HEK293 (cell line): ENCODE data around the gene SLC38A7.

ENCODE experiments used
- GLI2 ChIP-seq: fragments of 450-650 bp; formaldehyde crosslinking; IDR thresholded peaks from 2 replicates; pipeline ENCODE4; 2017; ENCODE audit warnings: missing biosample characterization, missing genetic modification characterization, low read depth, borderline replicate concordance
- GLI4 ChIP-seq: fragments of 450-650 bp; formaldehyde crosslinking; IDR thresholded peaks from 2 replicates; pipeline ENCODE4 v1.5.1; 2016; ENCODE audit warnings: missing biosample characterization, missing genetic modification characterization
- GLIS1 ChIP-seq: fragments of 450-650 bp; formaldehyde crosslinking; IDR thresholded peaks from 2 replicates; pipeline ENCODE4 v1.5.1; 2016; ENCODE audit warnings: missing biosample characterization, missing genetic modification characterization
- HOXA7 ChIP-seq: sonication (generic); formaldehyde crosslinking; IDR thresholded peaks from 2 replicates; pipeline ENCODE4 v1.8.1; 2022; ENCODE audit warnings: missing genetic modification reagents, borderline replicate concordance
- KLF8 ChIP-seq: fragments of 450-650 bp; formaldehyde crosslinking; IDR thresholded peaks from 2 replicates; pipeline ENCODE4 v1.5.1; 2016; ENCODE audit warnings: missing biosample characterization, missing genetic modification characterization
- PRDM1 ChIP-seq: fragments of 450-650 bp; formaldehyde crosslinking; IDR thresholded peaks from 2 replicates; pipeline ENCODE4; 2016; ENCODE audit warnings: missing biosample characterization, missing genetic modification characterization
- PRDM10 ChIP-seq: fragments of 450-650 bp; formaldehyde crosslinking; IDR thresholded peaks from 2 replicates; pipeline ENCODE4 v1.5.1; 2016; ENCODE audit warnings: missing biosample characterization, missing genetic modification characterization
- SCRT2 ChIP-seq: fragments of 450-650 bp; formaldehyde crosslinking; IDR thresholded peaks from 2 replicates; pipeline ENCODE4 v1.5.1; 2016; ENCODE audit warnings: missing biosample characterization, missing genetic modification characterization
- TCF7L2 ChIP-seq: IDR thresholded peaks from 2 replicates; pipeline ENCODE4 v1.6.1; 2011; ENCODE audit warnings: low read depth, mild to moderate bottlenecking, inconsistent platforms, low read length, moderate library complexity, borderline replicate concordance
- TRIM28 ChIP-seq: IDR thresholded peaks from 2 replicates; pipeline ENCODE4 v1.6.1; 2011; ENCODE audit warnings: low read length, control low read depth, borderline replicate concordance
- YY2 ChIP-seq: fragments of 450-650 bp; formaldehyde crosslinking; IDR thresholded peaks from 2 replicates; pipeline ENCODE4 v1.5.1; 2016; ENCODE audit warnings: missing biosample characterization, missing genetic modification characterization
- ZBTB8A ChIP-seq: fragments of 450-650 bp; formaldehyde crosslinking; IDR thresholded peaks from 2 replicates; pipeline ENCODE4 v1.5.1; 2016; ENCODE audit warnings: missing biosample characterization, missing genetic modification characterization
- ZFHX2 ChIP-seq: fragments of 450-650 bp; formaldehyde crosslinking; conservative IDR thresholded peaks from 2 replicates; pipeline ENCODE4 v1.5.1; 2016; ENCODE audit warnings: missing biosample characterization, missing genetic modification characterization
- ZFP3 ChIP-seq: fragments of 450-650 bp; formaldehyde crosslinking; IDR thresholded peaks from 2 replicates; pipeline ENCODE4 v1.5.1; 2016; ENCODE audit warnings: low read depth, missing biosample characterization, missing genetic modification characterization
- ZFP37 ChIP-seq: fragments of 450-650 bp; formaldehyde crosslinking; IDR thresholded peaks from 2 replicates; pipeline ENCODE4 v1.5.1; 2016; ENCODE audit warnings: missing biosample characterization, missing genetic modification characterization
- ZFP69B ChIP-seq: fragments of 450-650 bp; formaldehyde crosslinking; IDR thresholded peaks from 2 replicates; pipeline ENCODE4 v1.5.1; 2016; ENCODE audit warnings: missing biosample characterization, missing genetic modification characterization
- ZNF133 ChIP-seq: fragments of 450-650 bp; formaldehyde crosslinking; IDR thresholded peaks from 2 replicates; pipeline ENCODE4 v1.5.1; 2016; ENCODE audit warnings: missing biosample characterization, missing genetic modification characterization
- ZNF140 ChIP-seq: fragments of 450-650 bp; formaldehyde crosslinking; IDR thresholded peaks from 2 replicates; pipeline ENCODE4 v1.5.1; 2016; ENCODE audit warnings: missing biosample characterization, missing genetic modification characterization
- ZNF175 ChIP-seq: fragments of 450-650 bp; formaldehyde crosslinking; IDR thresholded peaks from 2 replicates; pipeline ENCODE4 v1.5.1; 2016; ENCODE audit warnings: missing biosample characterization, missing genetic modification characterization
- ZNF211 ChIP-seq: fragments of 450-650 bp; formaldehyde crosslinking; IDR thresholded peaks from 2 replicates; pipeline ENCODE4 v1.5.1; 2016; ENCODE audit warnings: low read depth, missing biosample characterization, missing genetic modification characterization
- ZNF362 ChIP-seq: fragments of 450-650 bp; formaldehyde crosslinking; IDR thresholded peaks from 2 replicates; pipeline ENCODE4 v1.5.1; 2016; ENCODE audit warnings: missing biosample characterization, missing genetic modification characterization
- ZNF549 ChIP-seq: fragments of 450-650 bp; IDR thresholded peaks from 2 replicates; pipeline ENCODE4 v1.5.1; 2018; ENCODE audit warnings: missing biosample characterization, missing genetic modification characterization, mild to moderate bottlenecking, inconsistent platforms, moderate library complexity
- ZNF600 ChIP-seq: fragments of 450-650 bp; formaldehyde crosslinking; IDR thresholded peaks from 2 replicates; pipeline ENCODE4 v1.5.1; 2016; ENCODE audit warnings: missing biosample characterization, missing genetic modification characterization
- ZNF623 ChIP-seq: fragments of 450-650 bp; formaldehyde crosslinking; IDR thresholded peaks from 2 replicates; pipeline ENCODE4 v1.5.1; 2016; ENCODE audit warnings: missing biosample characterization, missing genetic modification characterization
- ZNF626 ChIP-seq: fragments of 450-650 bp; sonication (Bioruptor Pico); formaldehyde crosslinking; IDR thresholded peaks from 2 replicates; pipeline ENCODE4 v1.5.1; 2018; ENCODE audit warnings: missing biosample characterization, missing genetic modification characterization, inconsistent platforms
- ZNF629 ChIP-seq: fragments of 450-650 bp; formaldehyde crosslinking; IDR thresholded peaks from 2 replicates; pipeline ENCODE4 v1.5.1; 2017; ENCODE audit warnings: missing biosample characterization, missing genetic modification characterization
- ZNF654 ChIP-seq: fragments of 450-650 bp; formaldehyde crosslinking; IDR thresholded peaks from 2 replicates; pipeline ENCODE4 v1.5.1; 2016; ENCODE audit warnings: low read depth, missing biosample characterization, missing genetic modification characterization
- ZNF830 ChIP-seq: fragments of 450-650 bp; IDR thresholded peaks from 2 replicates; pipeline ENCODE4 v1.5.0; 2018; ENCODE audit warnings: missing biosample characterization, missing genetic modification characterization, low read depth, mild to moderate bottlenecking, moderate library complexity
- ZSCAN30 ChIP-seq: fragments of 450-650 bp; IDR thresholded peaks from 2 replicates; pipeline ENCODE4 v1.5.1; 2018; ENCODE audit warnings: missing biosample characterization, mild to moderate bottlenecking, missing genetic modification characterization, moderate library complexity
- TF ChIP-seq, protein P1 (sequence below): fragments of 450-650 bp; formaldehyde crosslinking; optimal IDR thresholded peaks from 2 replicates; pipeline ENCODE3; 2016; ENCODE audit warnings: missing biosample characterization, mild to moderate bottlenecking, missing genetic modification characterization
- TF ChIP-seq, protein P2 (sequence below): fragments of 450-650 bp; formaldehyde crosslinking; IDR thresholded peaks from 2 replicates; pipeline ENCODE4 v1.5.1; 2016; ENCODE audit warnings: missing biosample characterization, missing genetic modification characterization
- TF ChIP-seq, protein P3 (sequence below): fragments of 450-650 bp; formaldehyde crosslinking; IDR thresholded peaks from 2 replicates; pipeline ENCODE4 v1.5.1; 2017; ENCODE audit warnings: missing biosample characterization, mild to moderate bottlenecking, missing genetic modification characterization, moderate library complexity

SLC38A7 gene

GRCh38 chr16:58733671-58734458 lies 49.3 kb upstream of the SLC38A7 start, which contains the start of gene GOT2 (continued):
- TF ChIP-seq ZNF629 (tag by site-specific recombination), result peak; percentile 56; the same call in 1 of the 2 replicates
- no peak for TF ChIP-seq ZNF362 (tag by site-specific recombination)
- peak; percentile 49 for TF ChIP-seq ZNF623 (tag by site-specific recombination)
- peak; percentile 65 for TF ChIP-seq ZFHX2 (tag by site-specific recombination)
- TF ChIP-seq GLI4, result 0 out of 2 replicates have a peak, but pooled peaks have one; percentile 24
- TF ChIP-seq KLF8 (tag by site-specific recombination), result peak; percentile 40; the same call in 1 of the 2 replicates
- TF ChIP-seq, protein P1, sequence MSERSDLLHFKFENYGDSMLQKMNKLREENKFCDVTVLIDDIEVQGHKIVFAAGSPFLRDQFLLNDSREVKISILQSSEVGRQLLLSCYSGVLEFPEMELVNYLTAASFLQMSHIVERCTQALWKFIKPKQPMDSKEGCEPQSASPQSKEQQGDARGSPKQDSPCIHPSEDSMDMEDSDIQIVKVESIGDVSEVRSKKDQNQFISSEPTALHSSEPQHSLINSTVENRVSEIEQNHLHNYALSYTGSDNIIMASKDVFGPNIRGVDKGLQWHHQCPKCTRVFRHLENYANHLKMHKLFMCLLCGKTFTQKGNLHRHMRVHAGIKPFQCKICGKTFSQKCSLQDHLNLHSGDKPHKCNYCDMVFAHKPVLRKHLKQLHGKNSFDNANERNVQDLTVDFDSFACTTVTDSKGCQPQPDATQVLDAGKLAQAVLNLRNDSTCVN (tag by site-specific recombination), result peak; percentile 42
- TF ChIP-seq ZNF211 (tag by site-specific recombination), result no peak
- peak; percentile 32; the same call in 1 of the 2 replicates for TF ChIP-seq TRIM28
- TF ChIP-seq ZNF830 (tag by site-specific recombination), result no peak
- TF ChIP-seq HOXA7 (CRISPR knock-in tag), result 0 out of 2 replicates have a peak, but pooled peaks have one; percentile 38
- TF ChIP-seq GLIS1 (tag by site-specific recombination), result peak; percentile 73
- TF ChIP-seq ZFP37 (tag by site-specific recombination), result 0 out of 2 replicates have a peak, but pooled peaks have one; percentile 66
- TF ChIP-seq PRDM1, result peak; percentile 36; the same call in 1 of the 2 replicates
- peak; percentile 34; the same call in 1 of the 2 replicates for TF ChIP-seq ZNF133 (tag by site-specific recombination)
- TF ChIP-seq ZNF626, result no peak
- TF ChIP-seq ZNF600 (tag by site-specific recombination), result peak; percentile 91
- TF ChIP-seq ZBTB8A (tag by site-specific recombination), result peak; percentile 36; the same call in 1 of the 2 replicates
- no peak for TF ChIP-seq ZFP3 (tag by site-specific recombination)
- TF ChIP-seq PRDM10 (tag by site-specific recombination), result peak; percentile 36; the same call in 1 of the 2 replicates
- TF ChIP-seq, protein P2, sequence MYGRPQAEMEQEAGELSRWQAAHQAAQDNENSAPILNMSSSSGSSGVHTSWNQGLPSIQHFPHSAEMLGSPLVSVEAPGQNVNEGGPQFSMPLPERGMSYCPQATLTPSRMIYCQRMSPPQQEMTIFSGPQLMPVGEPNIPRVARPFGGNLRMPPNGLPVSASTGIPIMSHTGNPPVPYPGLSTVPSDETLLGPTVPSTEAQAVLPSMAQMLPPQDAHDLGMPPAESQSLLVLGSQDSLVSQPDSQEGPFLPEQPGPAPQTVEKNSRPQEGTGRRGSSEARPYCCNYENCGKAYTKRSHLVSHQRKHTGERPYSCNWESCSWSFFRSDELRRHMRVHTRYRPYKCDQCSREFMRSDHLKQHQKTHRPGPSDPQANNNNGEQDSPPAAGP (tag by site-specific recombination), result peak; percentile 79; the same call in 1 of the 2 replicates
- no peak for TF ChIP-seq ZNF654 (tag by site-specific recombination)
- TF ChIP-seq ZNF140, result no peak
- TF ChIP-seq ZNF549, result no peak
- TF ChIP-seq TCF7L2, result no peak
- TF ChIP-seq SCRT2 (tag by site-specific recombination), result no peak
- 0 out of 2 replicates have a peak, but pooled peaks have one; percentile 29 for TF ChIP-seq ZFP69B
- TF ChIP-seq GLI2, result no peak
- TF ChIP-seq, protein P3, sequence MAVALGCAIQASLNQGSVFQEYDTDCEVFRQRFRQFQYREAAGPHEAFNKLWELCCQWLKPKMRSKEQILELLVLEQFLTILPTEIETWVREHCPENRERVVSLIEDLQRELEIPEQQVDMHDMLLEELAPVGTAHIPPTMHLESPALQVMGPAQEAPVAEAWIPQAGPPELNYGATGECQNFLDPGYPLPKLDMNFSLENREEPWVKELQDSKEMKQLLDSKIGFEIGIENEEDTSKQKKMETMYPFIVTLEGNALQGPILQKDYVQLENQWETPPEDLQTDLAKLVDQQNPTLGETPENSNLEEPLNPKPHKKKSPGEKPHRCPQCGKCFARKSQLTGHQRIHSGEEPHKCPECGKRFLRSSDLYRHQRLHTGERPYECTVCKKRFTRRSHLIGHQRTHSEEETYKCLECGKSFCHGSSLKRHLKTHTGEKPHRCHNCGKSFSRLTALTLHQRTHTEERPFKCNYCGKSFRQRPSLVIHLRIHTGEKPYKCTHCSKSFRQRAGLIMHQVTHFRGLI (tag by site-specific recombination), result peak; percentile 82
- no peak for TF ChIP-seq ZNF175 (tag by site-specific recombination)
- TF ChIP-seq ZSCAN30 (tag by site-specific recombination), result peak; percentile 91
- TF ChIP-seq YY2 (tag by site-specific recombination), result 0 out of 2 replicates have a peak, but pooled peaks have one; percentile 29
